Measurements from ENCODE around the gene SOCS1.

DNA sequence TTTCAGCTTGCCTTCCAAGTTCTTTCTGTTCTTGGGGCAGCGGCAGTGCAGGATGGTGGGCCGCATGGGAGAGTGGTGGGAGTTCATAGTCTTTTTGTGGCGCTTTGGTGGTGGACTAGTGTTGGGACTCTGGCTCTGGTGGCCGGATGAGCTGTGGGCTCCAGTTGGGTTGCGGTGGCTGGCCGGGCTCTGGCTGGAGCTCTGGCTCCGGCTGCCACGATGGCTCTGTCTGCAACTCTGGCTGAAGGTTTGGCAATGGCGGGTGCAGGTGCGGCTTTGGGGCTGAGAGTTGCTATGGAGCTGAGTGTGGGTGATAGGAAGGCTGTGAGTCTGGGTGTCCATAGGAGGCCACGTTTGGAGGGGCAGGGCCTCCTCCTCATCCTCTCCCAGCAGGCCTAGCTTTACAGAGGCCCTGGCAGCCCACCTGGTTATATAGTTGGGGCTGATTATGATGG lies 12.9 kb upstream of the SOCS1 start, which contains the start of gene TNP2:
- TF ChIP-seq ZNF316 (IDR thresholded peaks at IDR 0.05) (no peak), FOXK2 (conservative IDR thresholded peaks at IDR 0.05 in 1 of 2, IDR thresholded peaks at IDR 0.05 in 1 of 2; ENCODE audit: low read depth in 2 of 2) (no peak)

Measured in K562 (cell line).